GM19238 (cell line): Measurements from ENCODE around the gene PIM3.

Experiments used
- DNase-seq: peaks from one replicate; pipeline ENCODE4 v3.0.0; 2011; ENCODE audit warnings: low spot score; ENCODE audit not compliant: insufficient read length

PIM3 gene

DNA sequence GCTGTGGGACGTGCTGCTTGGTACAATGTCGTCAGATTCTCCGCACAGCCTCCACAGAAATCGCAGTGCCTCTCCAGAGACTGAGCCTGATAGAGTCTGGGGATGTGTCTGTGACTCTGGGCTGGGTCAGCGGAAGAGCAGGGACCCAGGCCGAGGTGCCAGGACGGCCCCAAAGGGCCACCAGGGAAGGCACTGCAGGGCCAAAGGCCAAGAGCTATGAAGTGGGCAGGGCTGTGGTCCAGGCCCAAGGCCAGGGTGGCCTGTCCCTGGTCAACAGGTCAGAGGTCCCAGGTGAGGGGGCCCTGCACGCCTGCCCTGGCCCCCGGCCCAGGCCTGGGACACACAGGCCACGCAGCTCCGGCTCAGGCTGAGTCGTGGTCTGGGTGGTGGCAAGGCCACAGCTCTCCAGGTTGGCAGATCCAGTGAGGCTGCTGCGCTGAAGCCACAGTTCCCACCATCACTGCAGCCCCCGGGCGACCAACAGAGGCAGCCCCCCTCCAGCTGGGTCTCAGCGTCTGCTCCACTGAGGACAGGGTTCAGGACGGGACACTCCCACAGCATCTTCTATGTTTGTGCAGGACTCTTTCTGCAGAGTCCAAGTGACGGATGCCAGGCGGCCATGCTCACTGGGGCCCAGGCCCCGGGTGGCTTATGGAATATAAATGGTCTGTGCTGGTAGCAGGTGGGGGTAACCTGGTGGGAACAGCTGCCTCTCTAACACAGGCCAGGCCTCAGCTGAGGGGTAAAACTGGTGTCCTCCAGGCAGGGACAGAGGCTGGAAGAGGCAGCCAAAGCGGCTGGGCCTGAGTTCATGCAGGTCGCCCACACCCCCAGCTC lies 4.8 kb upstream of the PIM3 start:
- no peak for DNase-seq

DNA sequence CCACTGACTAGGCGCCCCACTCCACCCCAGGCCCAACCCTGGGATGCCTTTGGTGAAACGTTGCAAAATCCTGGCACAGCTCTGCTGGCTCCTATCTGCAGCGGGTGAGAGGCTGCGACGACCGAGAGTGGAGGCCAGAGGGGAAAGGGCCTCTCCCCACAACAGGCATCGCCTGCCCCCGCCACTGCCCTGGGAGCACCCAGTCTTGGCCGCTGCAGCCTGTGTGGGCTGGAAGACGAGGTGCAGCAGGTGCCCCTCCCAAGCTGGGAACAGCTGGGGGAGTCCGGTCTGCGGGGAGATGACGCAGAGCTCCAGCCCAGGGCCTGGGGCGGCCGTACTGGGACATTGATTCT lies 4.2 kb upstream of the PIM3 start:
- DNase-seq: no peak

DNA sequence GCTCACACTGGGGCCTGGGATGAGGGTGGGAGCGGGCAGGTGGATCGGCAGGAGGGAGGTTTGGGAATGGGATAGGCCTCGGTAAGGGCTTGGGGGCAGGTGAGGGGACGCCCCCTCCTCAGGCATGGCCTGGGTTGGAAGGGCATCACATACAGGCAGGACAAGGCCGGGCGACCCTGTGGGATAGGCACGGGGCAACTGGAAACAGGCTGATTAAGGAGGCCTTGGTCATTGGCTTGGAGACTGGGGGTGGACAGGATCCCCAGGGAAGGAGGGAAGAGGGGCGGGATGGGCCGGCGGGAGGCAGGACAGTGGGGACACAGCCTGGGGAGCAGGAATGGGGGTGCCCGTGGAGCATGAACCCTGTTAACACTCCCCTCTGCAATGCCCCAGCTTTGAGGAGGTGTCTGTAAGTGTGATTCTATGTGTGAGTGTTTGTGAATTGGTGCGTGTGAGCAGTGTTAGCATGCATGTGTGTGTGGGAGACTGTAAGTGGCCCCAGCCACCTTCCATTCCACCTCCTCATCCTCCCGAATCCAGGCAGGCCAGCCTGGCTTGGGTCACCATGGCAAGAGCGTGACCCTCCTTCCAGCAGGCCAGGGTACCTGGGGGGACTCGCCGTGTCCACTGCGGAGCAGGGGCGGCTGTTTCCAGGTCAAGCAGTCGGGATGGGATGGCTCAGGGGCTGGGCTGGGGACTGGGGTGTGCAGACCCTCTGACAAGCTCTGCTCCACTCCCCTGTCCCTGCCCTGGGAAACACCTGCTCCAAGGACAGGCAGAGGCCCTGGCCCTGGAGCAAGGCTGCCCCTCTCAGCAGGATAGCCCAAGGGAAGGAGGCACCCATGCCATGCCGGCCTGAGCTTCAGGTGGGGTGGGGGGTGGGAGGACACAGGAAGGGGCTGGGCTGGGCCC lies 3.4 kb upstream of the PIM3 start:
- DNase-seq: no peak

DNA sequence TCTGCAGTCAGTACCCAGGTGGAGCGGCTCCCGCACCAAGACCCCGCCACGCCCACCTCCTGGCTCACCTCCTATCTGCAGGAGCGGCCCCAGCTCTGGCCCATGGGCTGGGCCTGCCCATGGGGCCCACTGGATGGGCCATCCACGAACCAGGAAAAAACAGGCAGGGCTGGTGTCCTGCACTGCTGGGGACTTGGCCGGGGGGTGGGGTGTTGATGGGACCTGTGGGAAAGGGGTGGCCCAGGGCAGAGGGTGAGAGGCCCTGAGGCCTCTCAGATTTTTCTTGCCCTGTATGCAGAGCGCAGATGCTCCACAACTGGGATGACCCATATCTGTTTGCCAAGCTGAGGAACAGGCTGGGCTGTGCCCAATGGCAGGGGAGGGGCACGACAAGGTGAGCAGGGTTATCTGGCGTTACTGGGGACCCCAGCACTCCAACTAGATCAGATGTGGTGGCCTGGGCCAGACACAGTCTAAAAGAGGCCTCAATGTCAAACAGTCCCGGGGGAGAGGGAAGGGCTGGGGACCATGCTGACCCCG lies 2.7 kb upstream of the PIM3 start:
- no peak for DNase-seq

DNA sequence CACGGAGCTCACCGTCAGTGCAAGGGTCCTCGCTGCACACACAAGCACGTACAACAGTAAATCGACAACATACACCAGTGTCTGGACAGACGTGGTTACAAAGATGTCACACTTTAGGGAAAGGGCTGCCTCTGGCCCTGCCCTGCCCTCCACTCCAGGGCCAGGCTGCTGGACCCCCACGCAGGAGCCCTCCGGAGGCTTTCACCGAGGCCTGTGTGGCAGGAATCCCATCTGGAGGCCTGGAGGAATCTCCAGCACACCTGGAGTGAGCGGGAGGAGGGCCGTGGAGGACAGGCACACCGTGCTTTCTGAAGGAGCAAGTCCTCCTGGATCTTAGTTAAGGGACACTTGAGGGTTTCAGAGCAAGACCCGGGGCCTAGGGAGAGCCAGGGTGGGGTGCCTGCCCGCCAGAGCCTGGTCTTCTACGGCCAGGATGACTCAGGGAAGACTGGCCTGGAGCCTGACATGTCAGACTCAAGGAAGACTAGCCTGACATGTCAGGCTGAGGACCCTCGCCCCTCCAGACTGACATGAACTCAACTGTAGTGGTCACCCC lies 2.1 kb upstream of the PIM3 start:
- no peak for DNase-seq

DNA sequence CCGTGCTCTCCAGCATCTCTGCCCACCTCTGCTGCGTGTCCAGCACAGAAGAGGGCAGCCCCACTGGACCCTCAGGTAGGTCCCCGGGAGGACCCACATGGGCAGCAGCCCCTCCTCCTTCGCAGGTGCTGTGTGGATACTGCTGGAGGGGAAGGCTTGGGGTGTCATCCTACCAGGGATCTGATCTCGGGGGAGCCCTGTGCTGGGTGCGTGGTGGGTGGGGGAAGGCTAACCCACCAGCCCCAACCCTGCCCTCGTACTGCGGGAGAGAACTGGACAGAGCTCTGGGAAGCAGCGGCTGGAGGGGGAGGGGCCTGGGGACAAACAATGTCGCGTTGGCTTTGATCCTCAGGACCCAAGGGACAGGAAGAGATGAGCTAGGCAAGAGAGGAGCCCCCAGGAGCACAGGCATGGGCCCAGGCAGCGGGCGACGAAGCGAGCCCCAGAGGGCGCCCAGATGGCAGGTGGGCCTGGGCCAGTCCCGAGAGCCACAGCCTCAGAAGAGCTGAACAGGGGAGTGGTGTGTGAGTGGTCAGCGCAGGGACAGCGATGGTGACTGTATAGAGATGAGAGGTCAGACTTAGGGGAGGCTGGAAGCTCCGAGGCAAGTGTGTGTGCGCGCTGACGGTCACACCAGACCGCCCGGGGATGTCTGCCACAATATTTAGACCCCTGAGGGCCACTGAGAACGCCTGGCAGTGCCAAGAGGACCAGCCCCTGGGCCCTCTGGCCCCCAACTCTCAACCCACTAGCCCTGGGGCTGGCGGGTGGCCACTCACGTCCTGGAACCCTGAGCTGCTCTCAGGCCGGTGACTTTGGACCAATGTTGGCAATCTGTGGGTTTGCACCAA lies 1.4 kb upstream of the PIM3 start:
- DNase-seq: no peak

DNA sequence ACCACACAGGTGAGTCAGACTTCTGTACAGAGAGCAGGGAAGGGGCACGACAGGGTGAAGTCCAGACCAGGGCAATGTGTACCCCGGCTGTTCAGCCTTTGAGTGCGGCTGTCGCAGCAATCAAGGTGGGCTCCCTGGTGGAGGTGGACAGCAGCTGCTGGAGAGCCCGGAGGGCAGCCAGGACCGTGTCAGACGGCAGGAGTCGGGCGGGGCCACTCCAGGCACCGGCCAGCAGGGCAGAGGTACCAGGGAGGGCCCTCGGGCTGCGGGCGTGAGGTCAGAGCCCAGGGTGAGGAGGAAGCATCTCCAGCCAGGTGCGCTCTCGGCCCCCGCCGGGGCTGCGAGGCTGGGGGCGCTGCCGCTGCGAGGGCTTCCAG lies 802 bp upstream of the PIM3 start:
- no peak for DNase-seq

DNA sequence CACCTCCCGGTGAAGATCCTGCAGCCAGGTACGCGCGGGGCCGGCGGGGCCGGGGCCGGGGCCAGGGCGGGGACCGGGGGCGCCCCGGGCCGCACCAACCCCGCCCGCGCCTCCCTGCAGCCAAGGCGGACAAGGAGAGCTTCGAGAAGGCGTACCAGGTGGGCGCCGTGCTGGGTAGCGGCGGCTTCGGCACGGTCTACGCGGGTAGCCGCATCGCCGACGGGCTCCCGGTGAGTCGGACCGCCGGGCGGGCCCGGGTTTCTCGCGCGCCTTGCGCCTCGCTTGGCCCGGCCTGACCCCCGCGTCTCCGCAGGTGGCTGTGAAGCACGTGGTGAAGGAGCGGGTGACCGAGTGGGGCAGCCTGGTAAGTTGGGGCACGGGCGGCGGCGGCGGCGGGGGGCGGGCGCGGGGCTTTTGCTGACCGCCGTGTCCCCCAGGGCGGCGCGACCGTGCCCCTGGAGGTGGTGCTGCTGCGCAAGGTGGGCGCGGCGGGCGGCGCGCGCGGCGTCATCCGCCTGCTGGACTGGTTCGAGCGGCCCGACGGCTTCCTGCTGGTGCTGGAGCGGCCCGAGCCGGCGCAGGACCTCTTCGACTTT lies 531 bp downstream of the PIM3 start:
- DNase-seq: peak; percentile 61

DNA sequence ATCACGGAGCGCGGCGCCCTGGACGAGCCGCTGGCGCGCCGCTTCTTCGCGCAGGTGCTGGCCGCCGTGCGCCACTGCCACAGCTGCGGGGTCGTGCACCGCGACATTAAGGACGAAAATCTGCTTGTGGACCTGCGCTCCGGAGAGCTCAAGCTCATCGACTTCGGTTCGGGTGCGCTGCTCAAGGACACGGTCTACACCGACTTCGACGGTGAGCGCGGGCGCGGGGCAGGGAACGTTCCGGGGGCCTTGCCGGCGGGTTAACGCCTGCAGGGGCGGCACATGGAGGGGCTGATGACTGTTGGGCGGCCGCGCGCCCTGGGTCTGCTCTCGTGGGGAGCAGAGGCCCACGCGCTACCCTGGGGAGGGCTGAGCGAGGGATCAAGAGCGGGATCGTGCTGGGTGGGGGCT lies 1.0 kb downstream of the PIM3 start:
- no peak for DNase-seq

DNA sequence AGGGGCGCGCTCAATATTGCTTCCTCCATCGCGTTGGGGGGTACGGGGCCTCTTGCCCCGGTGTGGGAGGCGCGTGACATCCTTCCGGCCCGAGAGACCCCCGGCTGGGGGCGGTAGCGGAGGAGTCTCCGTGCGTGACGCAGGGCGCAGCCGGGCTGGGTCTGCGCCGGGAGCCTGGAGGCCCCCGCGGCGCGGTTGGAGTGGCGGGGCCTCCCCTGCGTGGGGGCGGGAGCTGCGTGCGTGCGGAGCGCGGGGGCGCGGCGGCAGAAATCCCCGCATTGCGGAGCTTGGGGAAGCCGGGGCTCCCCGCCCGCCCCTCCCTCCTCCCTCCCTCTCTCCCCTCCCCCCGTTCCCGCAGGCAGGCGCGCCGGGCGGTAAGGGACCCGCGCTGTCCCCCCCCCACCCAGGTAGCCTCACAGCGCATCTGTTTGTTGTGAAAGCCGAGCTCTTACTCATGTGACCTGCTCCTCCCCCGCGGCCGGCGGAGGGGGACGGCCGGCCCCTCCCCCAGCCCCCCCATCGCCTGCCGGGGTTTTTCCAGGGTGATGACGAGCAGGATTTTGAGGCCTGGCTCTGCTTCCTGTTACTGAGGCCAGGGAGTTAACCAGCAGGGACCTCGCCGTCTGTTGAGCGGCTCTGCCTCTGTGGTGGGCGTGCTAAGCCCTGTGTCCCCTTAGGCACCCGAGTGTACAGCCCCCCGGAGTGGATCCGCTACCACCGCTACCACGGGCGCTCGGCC lies 1.6 kb downstream of the PIM3 start:
- peak; percentile 77 for DNase-seq

DNA sequence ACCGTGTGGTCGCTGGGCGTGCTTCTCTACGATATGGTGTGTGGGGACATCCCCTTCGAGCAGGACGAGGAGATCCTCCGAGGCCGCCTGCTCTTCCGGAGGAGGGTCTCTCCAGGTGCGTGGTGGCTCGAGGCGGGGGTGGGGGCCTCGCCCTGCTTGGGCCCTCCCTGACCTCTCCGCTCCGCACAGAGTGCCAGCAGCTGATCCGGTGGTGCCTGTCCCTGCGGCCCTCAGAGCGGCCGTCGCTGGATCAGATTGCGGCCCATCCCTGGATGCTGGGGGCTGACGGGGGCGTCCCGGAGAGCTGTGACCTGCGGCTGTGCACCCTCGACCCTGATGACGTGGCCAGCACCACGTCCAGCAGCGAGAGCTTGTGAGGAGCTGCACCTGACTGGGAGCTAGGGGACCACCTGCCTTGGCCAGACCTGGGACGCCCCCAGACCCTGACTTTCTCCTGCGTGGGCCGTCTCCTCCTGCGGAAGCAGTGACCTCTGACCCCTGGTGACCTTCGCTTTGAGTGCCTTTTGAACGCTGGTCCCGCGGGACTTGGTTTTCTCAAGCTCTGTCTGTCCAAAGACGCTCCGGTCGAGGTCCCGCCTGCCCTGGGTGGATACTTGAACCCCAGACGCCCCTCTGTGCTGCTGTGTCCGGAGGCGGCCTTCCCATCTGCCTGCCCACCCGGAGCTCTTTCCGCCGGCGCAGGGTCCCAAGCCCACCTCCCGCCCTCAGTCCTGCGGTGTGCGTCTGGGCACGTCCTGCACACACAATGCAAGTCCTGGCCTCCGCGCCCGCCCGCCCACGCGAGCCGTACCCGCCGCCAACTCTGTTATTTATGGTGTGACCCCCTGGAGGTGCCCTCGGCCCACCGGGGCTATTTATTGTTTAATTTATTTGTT lies 2.4 kb downstream of the PIM3 start:
- DNase-seq: no peak

DNA sequence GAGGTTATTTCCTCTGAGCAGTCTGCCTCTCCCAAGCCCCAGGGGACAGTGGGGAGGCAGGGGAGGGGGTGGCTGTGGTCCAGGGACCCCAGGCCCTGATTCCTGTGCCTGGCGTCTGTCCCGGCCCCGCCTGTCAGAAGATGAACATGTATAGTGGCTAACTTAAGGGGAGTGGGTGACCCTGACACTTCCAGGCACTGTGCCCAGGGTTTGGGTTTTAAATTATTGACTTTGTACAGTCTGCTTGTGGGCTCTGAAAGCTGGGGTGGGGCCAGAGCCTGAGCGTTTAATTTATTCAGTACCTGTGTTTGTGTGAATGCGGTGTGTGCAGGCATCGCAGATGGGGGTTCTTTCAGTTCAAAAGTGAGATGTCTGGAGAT lies 3.1 kb downstream of the PIM3 start:
- no peak for DNase-seq

DNA sequence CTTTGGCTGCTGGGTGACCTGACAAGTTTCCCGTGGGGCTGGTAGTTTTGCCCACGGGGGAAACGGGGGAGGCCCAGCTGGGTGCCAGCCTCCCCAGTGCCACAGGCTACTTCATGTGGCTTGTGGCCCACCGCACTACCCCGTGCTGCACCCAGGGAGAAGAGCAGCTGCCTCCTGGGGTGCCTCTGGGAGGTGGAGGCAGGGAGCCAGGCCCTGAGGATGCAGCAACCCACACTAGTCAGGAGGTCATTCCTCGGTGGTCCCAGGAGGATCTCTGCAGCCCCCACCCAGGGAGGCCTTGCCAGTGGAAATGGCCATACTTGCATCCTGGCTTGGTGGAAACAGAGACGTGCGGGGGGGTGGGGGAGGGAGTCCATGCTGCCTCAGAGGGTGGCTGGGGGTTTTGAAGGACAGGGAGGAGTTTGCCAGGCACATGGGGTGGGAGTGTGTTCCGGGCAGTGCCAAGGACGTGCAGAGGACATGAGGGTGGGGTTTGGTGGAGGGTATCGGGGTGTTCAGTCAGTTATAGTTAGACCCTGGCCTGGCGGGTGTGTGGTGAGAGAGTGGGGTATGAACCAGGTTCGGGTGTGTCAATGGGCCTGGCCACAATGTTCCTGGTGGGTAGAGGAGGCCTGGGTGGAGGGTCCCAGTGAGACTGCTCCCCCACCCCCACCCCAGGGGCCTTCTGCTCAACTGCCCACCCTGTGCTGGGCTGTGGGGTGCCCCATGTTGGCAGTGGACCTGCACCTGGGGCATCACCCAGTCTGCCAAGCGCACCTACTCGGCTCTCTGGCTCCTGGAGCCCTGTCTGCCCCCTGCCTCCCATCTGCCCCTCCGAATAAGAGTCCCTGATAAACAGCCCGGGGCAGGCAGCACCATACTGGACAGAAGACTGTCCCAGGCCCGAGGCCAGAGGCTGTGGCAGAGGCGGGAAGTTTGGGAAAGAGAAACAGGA lies 3.8 kb downstream of the PIM3 start:
- no peak for DNase-seq

DNA sequence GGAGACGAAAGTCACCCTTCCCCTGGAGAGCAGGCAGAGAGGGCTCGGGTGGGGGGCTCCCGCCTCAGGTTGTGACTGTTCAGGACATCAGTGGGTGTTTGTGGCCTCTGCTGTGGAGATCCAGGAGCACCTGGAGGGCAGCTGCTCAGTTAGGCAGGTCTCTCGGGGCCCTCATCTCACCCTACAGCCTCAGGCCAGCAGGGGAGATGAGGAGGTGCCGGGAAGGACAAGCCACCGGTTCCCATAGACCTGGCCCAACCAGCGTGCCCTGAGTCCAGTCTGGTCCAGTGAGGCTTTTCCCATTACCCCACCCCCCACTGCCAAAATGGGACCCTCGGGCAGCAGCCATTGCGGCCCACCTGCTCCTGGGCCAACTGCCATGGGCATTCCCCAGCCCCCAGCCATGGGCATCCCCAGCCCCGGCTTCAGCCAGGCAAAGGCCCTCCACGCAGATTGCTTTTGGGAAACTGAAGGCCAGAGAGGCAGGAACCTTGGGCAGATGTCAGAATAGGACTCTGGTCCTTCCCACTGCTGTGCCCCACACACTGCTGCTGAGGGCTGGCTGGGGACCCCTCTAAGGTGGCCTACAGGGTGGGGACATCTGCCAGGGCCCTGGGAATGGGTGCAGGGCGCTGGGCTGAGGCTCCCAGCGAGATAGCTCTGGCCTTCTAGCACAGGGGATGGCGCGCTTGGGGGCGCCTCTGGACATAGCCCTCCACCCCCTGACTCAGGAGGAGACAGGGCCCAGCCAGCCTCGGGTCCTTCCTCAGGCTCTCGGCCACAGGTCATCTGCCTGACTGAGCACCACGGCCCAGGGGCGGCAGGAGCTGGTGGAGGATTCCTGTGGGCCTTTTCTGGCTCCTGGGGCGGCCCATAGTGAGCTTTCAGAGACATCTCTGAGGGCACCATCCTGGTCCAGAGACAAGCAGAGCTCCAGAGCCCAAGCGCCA lies 4.8 kb downstream of the PIM3 start:
- DNase-seq: no peak

DNA sequence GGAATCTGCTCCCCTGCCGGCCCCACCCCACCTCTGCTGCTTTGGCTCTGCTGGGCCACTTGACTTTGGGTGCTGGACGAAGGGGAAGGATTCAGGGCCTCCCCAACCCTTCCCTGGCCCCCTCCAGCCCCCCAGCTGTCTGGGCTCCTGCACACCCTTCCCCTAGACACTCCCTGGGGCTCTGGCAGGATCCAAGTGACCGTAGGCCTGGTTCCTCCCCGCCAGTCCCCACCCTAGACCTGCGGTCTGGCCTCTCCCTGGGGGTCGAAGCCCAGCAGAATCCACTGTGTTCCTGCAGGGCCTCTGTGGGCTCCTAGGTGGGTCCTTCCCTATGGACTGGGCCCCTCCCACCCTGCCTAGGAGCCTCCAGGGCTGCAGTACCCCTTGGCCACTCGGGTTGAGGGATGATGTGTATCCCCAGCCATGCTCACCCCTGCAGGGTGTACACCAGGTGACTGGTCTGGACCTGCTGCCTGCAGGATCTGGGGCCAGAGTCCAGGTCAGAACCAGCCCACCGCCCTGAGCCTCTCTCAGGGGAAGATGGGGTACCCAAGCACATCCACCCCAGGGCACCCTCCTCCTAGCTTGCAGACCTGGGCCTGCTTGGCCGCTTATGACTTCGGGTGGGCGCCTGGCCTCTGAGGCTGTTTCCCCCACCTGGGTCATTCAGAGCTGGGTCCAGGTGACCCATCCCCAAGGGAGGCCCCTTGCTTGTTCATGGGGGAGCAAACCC lies 5.6 kb downstream of the PIM3 start:
- no peak for DNase-seq
